Hematopoietic multipotent progenitor cell treated with erythropoietin and hydrocortisone succinate and interleukin-3 and kit ligand, for 6 days (in vitro differentiated cells): ENCODE results near the gene DPP8.
A peak's percentile ranks its signal among the peaks of the same experiment; 100 is the strongest.
"Not testable (repeated sequence)": the region's sequence is repeated elsewhere in the genome, so short reads cannot be mapped to it uniquely, and the experiment has no call there.

Source experiments
- DNase-seq: peaks from one replicate; pipeline ENCODE4 v3.0.0-alpha.2; 2015

The DPP8 gene

GRCh38 chr15:65521350-65521749 is 3.9 kb upstream of the DPP8 start:
- DNase-seq, result peak; percentile 78

GRCh38 chr15:65518633-65519285 is 1.3 kb upstream of the DPP8 start:
- no peak for DNase-seq

- DNase-seq, result no peak
Measured at GRCh38 chr15:65517866-65518207, 348 bp upstream of the DPP8 start.

GRCh38 chr15:65512807-65513416 is 4.6 kb downstream of the DPP8 start:
- peak; percentile 49 for DNase-seq

- no peak for DNase-seq
Measured at GRCh38 chr15:65512189-65512588, 5.3 kb downstream of the DPP8 start.

- no peak for DNase-seq
Measured at GRCh38 chr15:65509321-65509720, 8.2 kb downstream of the DPP8 start.

- no peak for DNase-seq
Measured at GRCh38 chr15:65494076-65494475, 23.4 kb downstream of the DPP8 start.

GRCh38 chr15:65484876-65485275 is 32.6 kb downstream of the DPP8 start:
- no peak for DNase-seq

GRCh38 chr15:65476903-65477302 is 40.6 kb downstream of the DPP8 start:
- no peak for DNase-seq

- DNase-seq, result no peak
Measured at GRCh38 chr15:65470866-65471265, 46.6 kb downstream of the DPP8 start.

GRCh38 chr15:65468229-65468909 is 49.1 kb downstream of the DPP8 start:
- no peak for DNase-seq

- DNase-seq, result no peak
Measured at GRCh38 chr15:65466901-65467300, 50.6 kb downstream of the DPP8 start.

GRCh38 chr15:65463096-65463495 is 54.4 kb downstream of the DPP8 start:
- not testable (repeated sequence) for DNase-seq

- no peak for DNase-seq
Measured at GRCh38 chr15:65460741-65461347, 56.6 kb downstream of the DPP8 start.

- DNase-seq, result not testable (repeated sequence)
Measured at GRCh38 chr15:65455256-65455655, 62.2 kb downstream of the DPP8 start.

GRCh38 chr15:65451989-65452388 is 65.5 kb downstream of the DPP8 start:
- no peak for DNase-seq

GRCh38 chr15:65450556-65450955 is 66.9 kb downstream of the DPP8 start:
- DNase-seq, result no peak

- DNase-seq, result no peak
Measured at GRCh38 chr15:65447145-65447544, 70.3 kb downstream of the DPP8 start.

- no peak for DNase-seq
Measured at GRCh38 chr15:65434201-65434600, 83.3 kb downstream of the DPP8 start.

- DNase-seq, result no peak
Measured at GRCh38 chr15:65431731-65432130, 85.8 kb downstream of the DPP8 start.

- DNase-seq, result no peak
Measured at GRCh38 chr15:65426216-65426853, 91.2 kb downstream of the DPP8 start.

GRCh38 chr15:65424683-65425082 is 92.8 kb downstream of the DPP8 start:
- no peak for DNase-seq

GRCh38 chr15:65423976-65424679 is 93.4 kb downstream of the DPP8 start:
- peak; percentile 69 for DNase-seq
